Effector memory CD8-positive, alpha-beta T cell (primary cell): ENCODE measurements around the gene KCNQ1.

ENCODE experiments used
- ATAC-seq: fragments of 150-1000 bp; cut with Tn5 transposase; replicated peaks from 2 replicates; pipeline ENCODE4 v1.10.0; 2021; ENCODE audit warnings: mild to moderate bottlenecking, moderate library complexity
- DNase-seq, 3 experiments: peaks; one replicate each; pipeline ENCODE4 v3.0.0; 2021
- H3K27ac Mint-ChIP-seq, 2 donors: one replicate each; pipeline ENCODE4 v1.8.0; 2022; ENCODE audit warnings: mild to moderate bottlenecking in 2 of 2, mixed read lengths in 2 of 2, moderate library complexity in 2 of 2
- H3K27me3 Mint-ChIP-seq, 2 donors: one replicate each; pipeline ENCODE4 v1.8.0; 2022; ENCODE audit warnings: mixed read lengths in 2 of 2
- H3K36me3 Mint-ChIP-seq: one replicate; pipeline ENCODE4 v1.8.0; 2022; ENCODE audit warnings: mild to moderate bottlenecking, moderate library complexity, mixed read lengths; ENCODE audit not compliant: insufficient read depth
- H3K4me1 Mint-ChIP-seq, 2 donors: one replicate each; pipeline ENCODE4 v1.8.0; 2022; ENCODE audit warnings: low read depth in 2 of 2, mixed read lengths in 2 of 2
- H3K4me3 Mint-ChIP-seq, 2 donors: one replicate each; pipeline ENCODE4 v1.8.0; 2022; ENCODE audit warnings: mild to moderate bottlenecking in 2 of 2, mixed read lengths in 2 of 2, moderate library complexity in 2 of 2
- H3K9me3 Mint-ChIP-seq, 2 donors: one replicate each; pipeline ENCODE4 v1.8.0; 2022; ENCODE audit warnings: mixed read lengths in 2 of 2

The KCNQ1 gene

GRCh38 chr11:2702771-2703362 lies 258.1 kb downstream of the KCNQ1 start:
- H3K36me3 Mint-ChIP-seq, result peaks cover 17% of the 10 kb centered on the region
- no peaks in the 10 kb centered on the region for H3K9me3 Mint-ChIP-seq
- DNase-seq, result no peak
- H3K4me1 Mint-ChIP-seq, result peaks cover 10 to 11% of the 10 kb centered on the region in 2 donors
- no peak for ATAC-seq
- H3K4me3 Mint-ChIP-seq, result no peak overlapping the region
- H3K27ac Mint-ChIP-seq, result no peak overlapping the region
- H3K27me3 Mint-ChIP-seq, result no peaks in the 10 kb centered on the region

- Mint-ChIP-seq H3K27me3 (no peaks in the 10 kb centered on the region), H3K9me3 (no peaks in the 10 kb centered on the region), H3K36me3 (peaks cover 17% of the 10 kb centered on the region), H3K27ac (no peak overlapping the region), H3K4me3 (no peak overlapping the region), H3K4me1 (peaks cover 6 to 7% of the 10 kb centered on the region in 2 donors)
- ATAC-seq (no peak), DNase-seq (no peak)
Observed at GRCh38 chr11:2703363-2704141, 258.7 kb downstream of the KCNQ1 start.

- Mint-ChIP-seq H3K9me3 (no peaks in the 10 kb centered on the region), H3K27me3 (no peaks in the 10 kb centered on the region), H3K27ac (no peak overlapping the region), H3K36me3 (peaks cover 14% of the 10 kb centered on the region), H3K4me3 (no peak overlapping the region), H3K4me1 (no peaks in the 10 kb centered on the region)
- ATAC-seq, result no peak
- no peak for DNase-seq
Observed at GRCh38 chr11:2704356-2704755, 259.5 kb downstream of the KCNQ1 start.

- H3K27ac Mint-ChIP-seq, result no peak overlapping the region
- no peaks in the 10 kb centered on the region for H3K4me1 Mint-ChIP-seq
- H3K9me3 Mint-ChIP-seq, result no peaks in the 10 kb centered on the region
- H3K36me3 Mint-ChIP-seq, result peaks cover 8% of the 10 kb centered on the region
- H3K27me3 Mint-ChIP-seq, result no peaks in the 10 kb centered on the region
- H3K4me3 Mint-ChIP-seq, result no peak overlapping the region
- no peak for DNase-seq
- no peak for ATAC-seq
Observed at GRCh38 chr11:2704896-2705606, 260.2 kb downstream of the KCNQ1 start.

GRCh38 chr11:2706321-2706720 lies 261.5 kb downstream of the KCNQ1 start:
- no peaks in the 10 kb centered on the region for H3K36me3 Mint-ChIP-seq
- no peak overlapping the region for H3K27ac Mint-ChIP-seq
- ATAC-seq (no peak), DNase-seq (no peak)
- no peaks in the 10 kb centered on the region for H3K27me3 Mint-ChIP-seq
- H3K4me1 Mint-ChIP-seq, result no peaks in the 10 kb centered on the region
- no peak overlapping the region for H3K4me3 Mint-ChIP-seq
- H3K9me3 Mint-ChIP-seq, result no peaks in the 10 kb centered on the region

GRCh38 chr11:2707736-2708135 lies 262.9 kb downstream of the KCNQ1 start:
- H3K4me1 Mint-ChIP-seq, result no peaks in the 10 kb centered on the region
- no peak overlapping the region for H3K27ac Mint-ChIP-seq
- peaks cover 0 to 5% of the 10 kb centered on the region in 2 donors for H3K27me3 Mint-ChIP-seq

GRCh38 chr11:2708151-2708581 lies 263.4 kb downstream of the KCNQ1 start:
- Mint-ChIP-seq H3K9me3 (no peaks in the 10 kb centered on the region), H3K27me3 (peaks cover 0 to 9% of the 10 kb centered on the region in 2 donors), H3K4me3 (no peak overlapping the region), H3K4me1 (no peaks in the 10 kb centered on the region), H3K36me3 (no peaks in the 10 kb centered on the region), H3K27ac (no peak overlapping the region)
- no peak for ATAC-seq
- no peak for DNase-seq

More at GRCh38 chr11:2707736-2708135, 262.9 kb downstream of the KCNQ1 start:
- DNase-seq, result no peak
- ATAC-seq, result no peak
- Mint-ChIP-seq H3K9me3 (no peaks in the 10 kb centered on the region), H3K36me3 (no peaks in the 10 kb centered on the region), H3K4me3 (no peak overlapping the region)

- DNase-seq (no peak), ATAC-seq (no peak)
- H3K27ac Mint-ChIP-seq, result no peak overlapping the region
- no peaks in the 10 kb centered on the region for H3K36me3 Mint-ChIP-seq
- H3K4me1 Mint-ChIP-seq, result no peaks in the 10 kb centered on the region
- no peak overlapping the region for H3K4me3 Mint-ChIP-seq
- H3K27me3 Mint-ChIP-seq, result peaks cover 0 to 9% of the 10 kb centered on the region in 2 donors
- H3K9me3 Mint-ChIP-seq, result no peaks in the 10 kb centered on the region
Observed at GRCh38 chr11:2708757-2709281, 264.0 kb downstream of the KCNQ1 start.

GRCh38 chr11:2709429-2709828 lies 264.6 kb downstream of the KCNQ1 start:
- ATAC-seq, result no peak
- Mint-ChIP-seq H3K36me3 (no peaks in the 10 kb centered on the region), H3K4me1 (no peaks in the 10 kb centered on the region), H3K4me3 (no peak overlapping the region), H3K9me3 (no peaks in the 10 kb centered on the region), H3K27me3 (peaks cover 0 to 14% of the 10 kb centered on the region in 2 donors), H3K27ac (no peak overlapping the region)
- DNase-seq, result no peak

GRCh38 chr11:2711161-2711560 lies 266.4 kb downstream of the KCNQ1 start:
- H3K4me3 Mint-ChIP-seq, result no peak overlapping the region
- DNase-seq, result no peak
- peaks cover 0 to 18% of the 10 kb centered on the region in 2 donors for H3K27me3 Mint-ChIP-seq
- no peaks in the 10 kb centered on the region for H3K9me3 Mint-ChIP-seq
- H3K27ac Mint-ChIP-seq, result no peak overlapping the region
- ATAC-seq, result no peak
- no peaks in the 10 kb centered on the region for H3K4me1 Mint-ChIP-seq
- H3K36me3 Mint-ChIP-seq, result no peaks in the 10 kb centered on the region

GRCh38 chr11:2713094-2713493 lies 268.3 kb downstream of the KCNQ1 start:
- no peak for ATAC-seq
- H3K4me1 Mint-ChIP-seq, result no peaks in the 10 kb centered on the region
- peaks cover 0 to 21% of the 10 kb centered on the region in 2 donors for H3K27me3 Mint-ChIP-seq
- no peak overlapping the region for H3K27ac Mint-ChIP-seq
- DNase-seq, result no peak
- no peaks in the 10 kb centered on the region for H3K36me3 Mint-ChIP-seq
- no peaks in the 10 kb centered on the region for H3K9me3 Mint-ChIP-seq
- H3K4me3 Mint-ChIP-seq, result no peak overlapping the region

GRCh38 chr11:2713661-2714462 lies 269.1 kb downstream of the KCNQ1 start:
- ATAC-seq (no peak), DNase-seq (no peak)
- Mint-ChIP-seq H3K27ac (no peak overlapping the region), H3K27me3 (peaks cover 0 to 27% of the 10 kb centered on the region in 2 donors), H3K4me1 (peaks cover 0 to 1% of the 10 kb centered on the region in 2 donors), H3K9me3 (no peaks in the 10 kb centered on the region), H3K36me3 (no peaks in the 10 kb centered on the region), H3K4me3 (no peak overlapping the region)

- no peaks in the 10 kb centered on the region for H3K9me3 Mint-ChIP-seq
- H3K4me3 Mint-ChIP-seq, result no peak overlapping the region
- ATAC-seq (no peak), DNase-seq (no peak)
- peaks cover 0 to 1% of the 10 kb centered on the region in 2 donors for H3K4me1 Mint-ChIP-seq
- no peak overlapping the region for H3K27ac Mint-ChIP-seq
- H3K27me3 Mint-ChIP-seq, result peaks cover 0 to 27% of the 10 kb centered on the region in 2 donors
- H3K36me3 Mint-ChIP-seq, result no peaks in the 10 kb centered on the region
Observed at GRCh38 chr11:2714463-2714800, 269.6 kb downstream of the KCNQ1 start.
